ENCODE results near the gene ATP10A.

The ATP10A gene

DNA sequence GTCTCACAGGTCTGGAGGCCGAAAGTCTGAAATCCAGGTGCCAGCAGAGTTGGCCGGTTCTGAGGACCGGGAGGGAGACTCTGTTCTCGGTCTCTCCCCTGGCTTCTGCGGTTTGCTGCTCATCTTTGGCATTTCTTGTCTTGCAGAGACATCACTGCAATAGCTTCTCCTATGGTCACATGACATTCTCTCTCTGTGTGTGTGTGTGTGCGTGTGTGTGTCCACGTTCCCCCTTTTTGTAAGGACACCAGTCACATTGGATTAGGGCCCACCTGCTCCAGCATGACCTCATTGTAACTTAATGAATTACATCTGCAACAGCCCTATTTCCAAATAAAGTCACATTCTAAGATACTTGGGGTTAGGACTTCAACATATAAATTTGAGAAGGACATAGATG, 12.4 kb upstream of the ATP10A start:
- TF ChIP-seq, protein P1, sequence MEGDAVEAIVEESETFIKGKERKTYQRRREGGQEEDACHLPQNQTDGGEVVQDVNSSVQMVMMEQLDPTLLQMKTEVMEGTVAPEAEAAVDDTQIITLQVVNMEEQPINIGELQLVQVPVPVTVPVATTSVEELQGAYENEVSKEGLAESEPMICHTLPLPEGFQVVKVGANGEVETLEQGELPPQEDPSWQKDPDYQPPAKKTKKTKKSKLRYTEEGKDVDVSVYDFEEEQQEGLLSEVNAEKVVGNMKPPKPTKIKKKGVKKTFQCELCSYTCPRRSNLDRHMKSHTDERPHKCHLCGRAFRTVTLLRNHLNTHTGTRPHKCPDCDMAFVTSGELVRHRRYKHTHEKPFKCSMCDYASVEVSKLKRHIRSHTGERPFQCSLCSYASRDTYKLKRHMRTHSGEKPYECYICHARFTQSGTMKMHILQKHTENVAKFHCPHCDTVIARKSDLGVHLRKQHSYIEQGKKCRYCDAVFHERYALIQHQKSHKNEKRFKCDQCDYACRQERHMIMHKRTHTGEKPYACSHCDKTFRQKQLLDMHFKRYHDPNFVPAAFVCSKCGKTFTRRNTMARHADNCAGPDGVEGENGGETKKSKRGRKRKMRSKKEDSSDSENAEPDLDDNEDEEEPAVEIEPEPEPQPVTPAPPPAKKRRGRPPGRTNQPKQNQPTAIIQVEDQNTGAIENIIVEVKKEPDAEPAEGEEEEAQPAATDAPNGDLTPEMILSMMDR (IDR thresholded peaks at IDR 0.05; ENCODE audit: extremely low read depth, missing control alignments): no peak
- DNase-seq (ENCODE audit: low spot score): no peak

- no peak for DNase-seq (ENCODE audit: low spot score)
- TF ChIP-seq, protein P1 (IDR thresholded peaks at IDR 0.05; ENCODE audit: extremely low read depth, missing control alignments): no peak
Observed at GRCh38 chr15:25874379-25874778, 11.3 kb upstream of the ATP10A start.

GRCh38 chr15:25871403-25871802, 8.3 kb upstream of the ATP10A start:
- TF ChIP-seq, protein P1 (IDR thresholded peaks at IDR 0.05; ENCODE audit: extremely low read depth, missing control alignments): no peak
- DNase-seq (ENCODE audit: low spot score): no peak

GRCh38 chr15:25870938-25871337, 7.8 kb upstream of the ATP10A start:
- TF ChIP-seq, protein P1 (IDR thresholded peaks at IDR 0.05; ENCODE audit: extremely low read depth, missing control alignments): no peak
- DNase-seq (ENCODE audit: low spot score): no peak

GRCh38 chr15:25869701-25870100, 6.6 kb upstream of the ATP10A start:
- DNase-seq (ENCODE audit: low spot score): no peak
- TF ChIP-seq, protein P1 (IDR thresholded peaks at IDR 0.05; ENCODE audit: extremely low read depth, missing control alignments): no peak

- no peak for DNase-seq (ENCODE audit: low spot score)
Observed at GRCh38 chr15:25866874-25867273, 3.7 kb upstream of the ATP10A start.

DNA sequence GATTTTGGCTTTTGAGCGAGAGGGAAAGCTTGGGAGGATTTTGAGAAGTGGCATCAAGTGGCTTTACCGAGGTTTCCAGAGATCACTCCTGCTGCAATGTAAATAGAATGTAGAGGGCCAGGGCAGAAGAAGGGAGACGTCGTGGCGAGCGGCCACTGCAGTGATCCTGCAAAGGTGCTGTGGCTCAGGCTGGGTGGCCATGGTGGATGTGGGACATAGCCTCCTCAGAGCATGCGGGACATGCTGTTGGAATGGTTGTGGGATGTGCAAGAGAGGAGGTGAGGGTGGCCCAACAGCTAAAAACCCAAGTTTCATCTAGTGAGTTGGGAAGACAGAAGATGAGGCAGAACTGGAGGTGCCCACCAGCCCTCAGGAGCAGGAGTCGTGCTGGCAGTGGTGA, 3.1 kb upstream of the ATP10A start:
- TF ChIP-seq, protein P1 (IDR thresholded peaks at IDR 0.05; ENCODE audit: extremely low read depth, missing control alignments): no peak
- no peak for DNase-seq (ENCODE audit: low spot score)

More at GRCh38 chr15:25866874-25867273, 3.7 kb upstream of the ATP10A start:
- TF ChIP-seq, protein P1 (IDR thresholded peaks at IDR 0.05; ENCODE audit: extremely low read depth, missing control alignments): no peak
